K562 (cell line): ENCODE measurements around the gene SHH. TPM values are rescaled to one million over a fixed set of nuclear protein-coding genes. Genes with fewer than 3 reads are reported as not detected.

Source experiments
- ATAC-seq: fragments of 200-7000 bp; cut with Tn5 transposase; 3 replicates; pipeline ENCODE4 v1.9.1; 2020; ENCODE audit warnings: moderate library complexity
- BruUV-seq: library from RNA; stranded (reverse); fragments of 400-500 nt; replicated peaks from 2 replicates; lab custom pipeline; 2021; lab: Mats Ljungman, UMichigan
- CTCF ChIA-PET: fragments of 300-600 bp; formaldehyde crosslinking; extraction: SDS; loops from one replicate; lab custom pipeline; 2021; ENCODE audit warnings: low intra/inter-chr PET ratio; lab: Yijun Ruan, JAX
- POLR2A ChIA-PET: fragments of 300-600, 350-650 bp; sonication (Branson Sonifier 250); formaldehyde crosslinking; extraction: SDS; loops from one replicate; lab custom pipeline; 2021; ENCODE audit warnings: antibody characterized with exemption, inconsistent platforms; lab: Yijun Ruan, JAX
- DNase-seq, 4 experiments: peaks; one replicate each; pipeline versions ENCODE4 v3.0.0 to v3.0.0-alpha.2; 2011 to 2018; ENCODE audit warnings: low spot score in 3 of 4, mixed read lengths in 3 of 4; ENCODE audit errors: extremely low read depth in 1 of 4
- FAIRE-seq: peaks from 2 replicates; lab custom pipeline; 2011; peaks lifted over from hg19 to GRCh38; lab: Jason Lieb, UNC
- H2AFZ ChIP-seq: 2 replicates; pipeline ENCODE4 v1.6.0; 2011; ENCODE audit warnings: low read depth, low read length, control low read depth, inconsistent platforms
- H3K27ac ChIP-seq: fragments of 200-600 bp; 3 replicates; pipeline ENCODE4 v1.8.0; 2011; ENCODE audit warnings: low read depth, mild to moderate bottlenecking, control low read depth, inconsistent platforms, low read length, moderate library complexity, mixed read lengths; ENCODE audit errors: extremely low read depth
- H3K27me3 ChIP-seq, 2 experiments: fragments of 300-600 bp in 1 of 2; 2 replicates in 1 of 2; 3 replicates in 1 of 2; pipeline versions ENCODE4 v1.6.0 to v1.8.0; 2011; ENCODE audit warnings: inconsistent platforms in 2 of 2, low read length in 2 of 2, mild to moderate bottlenecking in 1 of 2, mixed read lengths in 1 of 2, moderate library complexity in 1 of 2; ENCODE audit not compliant: control insufficient read depth in 2 of 2, insufficient read depth in 2 of 2
- H3K36me3 ChIP-seq: fragments of 300-600 bp; 3 replicates; pipeline ENCODE4 v1.8.0; 2011; ENCODE audit warnings: mild to moderate bottlenecking, low read length, inconsistent platforms; ENCODE audit not compliant: control insufficient read depth, insufficient read depth
- H3K4me1 ChIP-seq, 2 experiments: fragments of 200-600 bp in 1 of 2; replicated peaks in 1 of 2; 2 replicates in 1 of 2; 3 replicates in 1 of 2; pipeline versions ENCODE4 v1.5.1 to v1.8.0; 2011; ENCODE audit warnings: inconsistent platforms in 2 of 2, low read length in 2 of 2, mild to moderate bottlenecking in 1 of 2, mixed read lengths in 1 of 2, moderate library complexity in 1 of 2; ENCODE audit not compliant: control insufficient read depth in 2 of 2, insufficient read depth in 2 of 2
- H3K4me2 ChIP-seq: 2 replicates; pipeline ENCODE4 v1.6.1; 2011; ENCODE audit warnings: low read length, control low read depth, inconsistent platforms, mixed read lengths; ENCODE audit not compliant: insufficient read depth
- H3K4me3 ChIP-seq: fragments of 200-600 bp; sonication (generic), shearing (Covaris generic); 2 replicates; pipeline ENCODE4 v1.5.1; 2016; ENCODE audit warnings: control low read depth, inconsistent platforms
- H3K79me2 ChIP-seq: fragments of 200-600 bp; 3 replicates; pipeline ENCODE4 v1.8.0; 2011; ENCODE audit warnings: low read length, inconsistent platforms; ENCODE audit not compliant: control insufficient read depth, insufficient read depth
- H3K9ac ChIP-seq, 2 experiments: 2 replicates each; pipeline versions ENCODE4 v1.6.0 to v1.6.1; 2011; ENCODE audit warnings: low read depth in 2 of 2, low read length in 2 of 2, control low read depth in 1 of 2, inconsistent platforms in 1 of 2, mild to moderate bottlenecking in 1 of 2, mixed read lengths in 1 of 2; ENCODE audit not compliant: insufficient read depth in 1 of 2
- H3K9me1 ChIP-seq: one replicate; pipeline ENCODE4 v1.6.0; 2011; ENCODE audit warnings: inconsistent platforms, mild to moderate bottlenecking, low read length, moderate library complexity; ENCODE audit not compliant: control insufficient read depth, insufficient read depth
- H3K9me3 ChIP-seq: replicated peaks from 2 replicates; pipeline ENCODE4 v1.5.1; 2011; ENCODE audit warnings: low read depth, low read length, inconsistent platforms; ENCODE audit not compliant: control insufficient read depth, insufficient read depth
- H4K20me1 ChIP-seq: replicated peaks from 2 replicates; pipeline ENCODE4 v1.6.1; 2011; ENCODE audit warnings: low read length, inconsistent platforms, mixed read lengths; ENCODE audit not compliant: control insufficient read depth, insufficient read depth
- HSF4 ChIP-seq: fragments of 250-450 bp; sonication (Bioruptor Pico); IDR thresholded peaks from 2 replicates; pipeline ENCODE4 v2.1.2; 2022; ENCODE audit warnings: mild to moderate bottlenecking, moderate library complexity, borderline replicate concordance
- RHOXF2B ChIP-seq: fragments of 250-450 bp; sonication (Bioruptor Pico); conservative IDR thresholded peaks from 2 replicates; pipeline ENCODE4 v1.5.1; 2021
- ZNF609 ChIP-seq: sonication (generic); formaldehyde crosslinking; IDR thresholded peaks from 2 replicates; pipeline ENCODE4 v1.8.1; 2023; ENCODE audit warnings: missing genetic modification reagents, mild to moderate bottlenecking, borderline replicate concordance
- WGBS: fragments of 100-300 bp; shearing (Covaris generic); methylation state at CpG from one replicate; pipeline ENCODE4 v1.1.6; 2016; ENCODE audit warnings: low coverage, mixed read lengths; ENCODE audit not compliant: insufficient coverage; ENCODE audit errors: missing lambda C conversion rate; 5-methylcytosine and 5-hydroxymethylcytosine counted together
- in situ Hi-C: fragments of 300-500 bp; cut with MboI; formaldehyde crosslinking; loops from 4 replicates; pipeline ENCODE4 v1.15.0; 2018; ENCODE audit warnings: inconsistent platforms, mixed read lengths
- intact Hi-C: fragments of 100-400 bp; cut with micrococcal nuclease; formaldehyde crosslinking; loops from 2 replicates; pipeline ENCODE4 v1.14.2; 2022
- polyA plus RNA-seq, 8 experiments: library from polyadenylated mRNA; depleted of rRNA in 4 of 8; stranded (reverse) in 5 of 8; unstranded in 3 of 8; fragments of >200 nt; fragmentation: Nextera tagmentation in 2 of 8; fragmentation: Illumina TruSeq in 1 of 8; extraction: Ambion mirVana in 2 of 8; extraction: Trizol in 1 of 8; gene quantifications; 2 replicates each; pipeline versions ENCODE4 v1.2.1 to v1.2.3, GENCODE V29; 2011 to 2014; ENCODE audit warnings: inconsistent platforms in 1 of 8, missing spikeins in 1 of 8
- total RNA-seq, 7 experiments: library from RNA; depleted of rRNA in 6 of 7; stranded (reverse); fragments of >200 nt in 6 of 7; fragmentation: Illumina TruSeq in 2 of 7; extraction: Trizol in 2 of 7; gene quantifications; 2 replicates each; pipeline versions ENCODE4 v1.2.1 to v1.2.3, GENCODE V29; 2011 to 2021; ENCODE audit warnings: low replicate concordance in 1 of 7
- TF ChIP-seq, protein P1 (sequence below): fragments of 250-450 bp; sonication (Bioruptor Pico); IDR thresholded peaks from 2 replicates; pipeline ENCODE4 v1.8.0; 2021; ENCODE audit warnings: mild to moderate bottlenecking, moderate library complexity

SHH gene
- total and polyA plus RNA-seq, 9 of the 15 experiments (the other 6 are each of a cell fraction or from before 2014, with no cell fraction given): 0.09 TPM; not detected in 8

- Histone ChIP-seq H3K4me3 (no peak overlapping the region), H4K20me1 (peaks cover 19% of the 10 kb centered on the region), H3K4me1 (peaks cover 0 to 3% of the 10 kb centered on the region in 2 experiments; a peak in 1 of 5 replicates), H3K9me3 (no peaks in the 10 kb centered on the region), H3K9me1 (no peaks in the 10 kb centered on the region), H3K36me3 (no peaks in the 10 kb centered on the region), H3K9ac (no peak overlapping the region), H3K27me3 (peaks cover 67 to 84% of the 10 kb centered on the region in 2 experiments), H3K4me2 (no peak overlapping the region), H3K79me2 (no peaks in the 10 kb centered on the region), H3K27ac (no peak overlapping the region), H2AFZ (no peak overlapping the region)
- under 1% methylated on average over 43 of the region's 46 CpGs for WGBS
- no peak for FAIRE-seq
- no TSS peak for BruUV-seq
- POLR2A ChIA-PET: no interaction called here
- DNase-seq: no peak
- in situ Hi-C loops (no loop called here), intact Hi-C loops (no loop called here)
- TF ChIP-seq HSF4: no peak
- no peak for TF ChIP-seq ZNF609 (CRISPR knock-in tag)
- no peak for TF ChIP-seq RHOXF2B
- TF ChIP-seq, protein P1, sequence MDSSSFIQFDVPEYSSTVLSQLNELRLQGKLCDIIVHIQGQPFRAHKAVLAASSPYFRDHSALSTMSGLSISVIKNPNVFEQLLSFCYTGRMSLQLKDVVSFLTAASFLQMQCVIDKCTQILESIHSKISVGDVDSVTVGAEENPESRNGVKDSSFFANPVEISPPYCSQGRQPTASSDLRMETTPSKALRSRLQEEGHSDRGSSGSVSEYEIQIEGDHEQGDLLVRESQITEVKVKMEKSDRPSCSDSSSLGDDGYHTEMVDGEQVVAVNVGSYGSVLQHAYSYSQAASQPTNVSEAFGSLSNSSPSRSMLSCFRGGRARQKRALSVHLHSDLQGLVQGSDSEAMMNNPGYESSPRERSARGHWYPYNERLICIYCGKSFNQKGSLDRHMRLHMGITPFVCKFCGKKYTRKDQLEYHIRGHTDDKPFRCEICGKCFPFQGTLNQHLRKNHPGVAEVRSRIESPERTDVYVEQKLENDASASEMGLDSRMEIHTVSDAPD (CRISPR knock-in tag): no peak
- no peak for ATAC-seq
- CTCF ChIA-PET: no interaction called here
These were observed 18.9 kb upstream of the SHH start for GRCh38 chr7:155830961-155831806.
